Skin of body (tissue), 2 donors: ENCODE measurements around the gene APOL2. TPM values are rescaled to one million over a fixed set of nuclear protein-coding genes. Genes with fewer than 3 reads are reported as not detected.
"Not testable (repeated sequence)": the region's sequence is repeated elsewhere in the genome, so short reads cannot be mapped to it uniquely, and the experiment has no call there.

Experiments
- DNase-seq: peaks from one replicate; lab custom pipeline; 2025; lab: John Stamatoyannopoulos, UW
- total RNA-seq: library from RNA; depleted of rRNA; stranded (reverse); fragments of >200 nt; gene quantifications from one replicate; pipeline ENCODE4 v1.2.3, GENCODE V29; 2014

Gene APOL2
- total RNA-seq, 1 donor from 2014 or later, result 21.6 TPM

DNA sequence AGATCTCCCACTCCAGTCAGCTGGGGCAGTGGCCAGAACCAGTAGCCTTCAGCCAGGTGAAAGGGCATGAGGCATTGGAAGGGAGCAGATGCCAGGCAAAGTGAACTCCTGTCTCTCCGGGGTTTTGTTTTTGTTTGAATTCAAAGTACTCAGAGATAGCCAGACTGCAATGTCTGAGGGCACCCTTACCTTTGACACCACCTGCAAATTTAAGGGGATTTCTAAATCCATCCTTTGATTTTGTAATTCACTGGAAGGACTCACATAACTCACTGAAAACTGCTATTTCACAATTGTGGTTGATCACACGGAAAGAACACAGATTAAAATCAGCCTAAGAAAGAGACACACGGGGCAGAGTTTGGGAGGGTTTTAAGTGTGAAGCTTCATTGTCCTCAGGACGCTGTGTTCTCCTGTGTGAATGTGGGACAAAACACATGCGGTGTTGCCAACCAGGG is 23.9 kb upstream of the APOL2 start:
- not testable (repeated sequence) for DNase-seq

DNA sequence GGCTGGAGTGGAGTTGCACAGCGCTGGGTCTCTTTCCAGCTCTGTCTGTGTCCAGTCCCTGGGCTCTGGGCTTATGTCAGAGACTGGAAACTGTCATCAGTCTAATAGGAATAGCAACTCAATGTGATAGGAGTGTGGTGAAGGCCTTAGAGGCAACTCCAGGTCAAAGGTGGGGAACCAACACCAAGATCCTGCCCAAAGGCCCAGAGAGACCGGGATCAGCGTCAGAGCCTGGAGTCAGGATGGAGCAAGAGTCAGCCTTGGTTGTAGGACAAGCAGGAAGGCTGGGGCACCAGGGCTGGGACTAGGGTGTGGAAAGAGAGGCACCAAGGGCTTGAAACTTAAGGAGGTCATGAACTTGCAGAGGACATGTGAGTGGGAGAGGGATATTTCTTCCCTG is 23.0 kb upstream of the APOL2 start:
- DNase-seq, result not testable (repeated sequence)

DNA sequence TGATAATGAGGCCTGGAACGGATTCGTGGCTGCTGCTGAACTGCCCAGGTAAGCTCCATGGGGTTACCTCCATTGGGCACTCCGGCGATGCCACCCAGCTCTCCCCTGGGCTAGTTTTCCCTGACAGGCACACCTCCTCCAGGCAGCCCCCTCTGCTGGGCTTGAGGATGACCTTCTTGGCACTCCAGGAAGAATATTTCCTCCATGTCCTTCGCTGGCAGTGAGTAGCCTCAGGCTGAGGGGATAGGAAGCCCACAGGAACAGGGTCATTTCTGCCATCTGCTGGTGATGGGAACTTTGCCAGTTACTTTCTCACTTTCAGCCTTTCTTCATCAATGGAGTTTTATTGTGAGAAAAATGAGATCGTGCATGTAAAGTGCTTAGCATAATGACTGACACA is 22.3 kb upstream of the APOL2 start:
- DNase-seq, result not testable (repeated sequence)

DNA sequence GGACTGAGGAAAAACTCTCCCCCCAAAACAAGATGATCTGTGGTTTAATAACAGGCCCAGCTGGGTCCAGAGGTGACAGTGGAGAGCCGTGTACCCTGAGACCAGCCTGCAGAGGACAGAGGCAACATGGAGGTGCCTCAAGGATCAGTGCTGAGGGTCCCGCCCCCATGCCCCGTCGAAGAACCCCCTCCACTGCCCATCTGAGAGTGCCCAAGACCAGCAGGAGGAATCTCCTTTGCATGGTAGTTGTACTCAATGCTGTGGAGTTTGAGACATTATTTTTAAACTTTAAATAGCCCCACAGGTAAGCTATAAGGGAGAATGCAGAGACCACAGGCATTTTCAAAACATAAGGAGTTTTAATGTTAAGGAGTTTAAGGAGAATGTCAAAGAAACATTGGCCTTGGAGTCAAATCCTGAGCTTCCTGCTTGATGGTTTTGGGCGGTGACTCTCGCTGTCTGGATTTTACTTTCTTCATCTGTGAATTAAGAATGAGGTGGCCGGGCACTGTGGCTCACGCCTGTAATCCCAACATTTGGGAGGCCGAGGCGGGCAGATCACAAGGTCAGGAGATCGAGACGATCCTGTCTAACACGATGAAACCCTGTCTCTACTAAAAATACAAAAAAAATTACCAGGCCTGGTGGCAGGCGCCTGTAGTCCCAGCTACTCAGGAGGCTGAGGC is 20.4 kb upstream of the APOL2 start:
- DNase-seq, result no peak

DNA sequence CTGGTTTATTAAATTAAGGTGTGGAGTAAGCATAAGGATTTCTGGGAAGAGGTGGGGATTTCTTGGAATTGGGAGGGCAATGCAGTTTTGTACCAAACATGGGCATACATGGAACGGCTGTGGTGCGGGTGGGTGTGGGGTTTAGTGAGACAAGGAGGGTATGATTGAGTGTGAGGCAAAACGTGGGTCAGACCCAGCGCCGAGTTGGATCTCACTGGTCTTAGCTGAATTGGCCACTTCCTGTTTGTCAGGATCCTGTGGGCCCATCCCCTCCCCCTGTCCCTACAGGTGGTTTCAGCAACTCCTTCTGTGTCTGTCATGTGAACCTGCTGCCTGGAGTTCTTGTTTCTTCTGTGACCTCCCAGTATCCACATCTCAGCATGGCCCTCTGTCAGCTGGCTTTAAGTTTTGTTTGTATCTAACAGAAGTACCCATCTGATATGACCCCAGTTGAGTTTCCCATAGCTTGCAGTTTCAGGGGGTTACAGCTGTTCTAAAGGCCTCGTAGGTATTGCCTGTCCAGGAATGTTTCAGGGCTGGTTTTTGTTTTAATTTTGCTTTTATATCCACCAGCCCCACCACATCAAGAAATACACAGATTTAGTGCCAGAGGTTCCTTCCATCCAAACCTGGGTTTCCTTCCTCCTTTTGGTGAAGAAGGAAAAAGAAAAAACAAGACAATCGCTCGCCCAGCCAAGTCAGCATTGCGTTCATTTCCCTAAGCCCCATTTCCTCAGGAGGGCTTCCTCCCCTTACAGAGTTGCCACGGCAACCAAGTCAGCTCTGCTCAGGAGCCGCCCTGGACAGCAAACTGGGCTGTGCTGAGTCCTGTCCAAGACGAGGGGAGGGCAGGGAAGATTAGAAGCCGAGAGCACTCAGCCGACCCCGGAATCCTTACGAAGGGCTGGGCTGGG is 19.6 kb upstream of the APOL2 start:
- DNase-seq, result no peak

DNA sequence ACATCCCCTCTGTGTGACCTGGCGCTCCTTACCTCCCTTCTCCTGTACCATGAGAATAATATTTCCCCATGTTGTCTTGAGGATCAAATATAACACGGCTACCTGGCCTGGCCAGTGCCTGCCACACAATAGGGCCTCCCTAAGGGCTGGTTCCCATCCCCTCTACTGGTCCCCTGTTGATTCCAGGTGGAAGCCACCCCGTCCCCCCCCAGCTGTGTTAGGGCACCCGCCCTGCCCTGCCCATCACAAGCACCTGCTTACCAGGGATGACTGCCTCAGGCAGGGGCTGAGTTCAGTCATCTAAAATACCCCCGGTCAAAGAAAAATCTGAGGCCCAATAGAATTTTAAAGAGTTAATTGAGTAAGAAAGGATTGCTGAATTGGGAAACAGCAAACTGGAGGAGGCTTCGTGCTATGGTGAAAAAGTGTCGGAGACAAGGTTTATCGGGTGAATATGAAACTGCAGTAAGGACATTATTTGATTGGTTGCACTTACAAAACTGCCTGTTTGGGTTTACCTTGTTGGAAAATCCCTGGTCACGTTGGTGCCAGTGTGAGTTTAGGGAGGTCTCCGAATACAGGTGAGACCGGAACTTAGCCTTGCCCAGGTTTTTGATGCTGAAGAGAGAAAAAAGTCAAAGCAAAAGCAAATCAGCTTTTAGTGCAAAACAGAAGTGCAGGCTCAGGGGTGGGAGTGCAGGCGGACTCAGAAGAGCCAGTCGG is 18.8 kb upstream of the APOL2 start:
- no peak for DNase-seq

DNA sequence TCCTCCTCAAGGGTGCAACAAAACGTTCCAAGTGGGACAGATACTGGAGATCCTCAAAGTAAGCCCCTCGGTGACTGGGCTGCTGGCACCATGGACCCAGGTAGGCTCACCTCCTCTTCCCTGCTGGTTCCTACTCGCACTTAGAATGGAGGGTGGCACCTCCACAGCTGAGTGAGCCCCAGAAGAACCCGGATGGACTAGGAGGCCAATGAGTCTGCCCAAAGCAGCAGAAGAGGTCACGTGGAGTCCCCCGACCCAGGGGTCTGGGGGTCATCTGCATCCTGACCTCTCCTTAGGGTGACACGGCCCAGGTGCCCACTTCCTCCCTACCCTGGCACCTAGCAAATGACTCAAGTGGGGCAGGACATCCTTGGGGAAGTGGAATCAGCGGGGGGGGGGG is 18.0 kb upstream of the APOL2 start:
- DNase-seq, result no peak

DNA sequence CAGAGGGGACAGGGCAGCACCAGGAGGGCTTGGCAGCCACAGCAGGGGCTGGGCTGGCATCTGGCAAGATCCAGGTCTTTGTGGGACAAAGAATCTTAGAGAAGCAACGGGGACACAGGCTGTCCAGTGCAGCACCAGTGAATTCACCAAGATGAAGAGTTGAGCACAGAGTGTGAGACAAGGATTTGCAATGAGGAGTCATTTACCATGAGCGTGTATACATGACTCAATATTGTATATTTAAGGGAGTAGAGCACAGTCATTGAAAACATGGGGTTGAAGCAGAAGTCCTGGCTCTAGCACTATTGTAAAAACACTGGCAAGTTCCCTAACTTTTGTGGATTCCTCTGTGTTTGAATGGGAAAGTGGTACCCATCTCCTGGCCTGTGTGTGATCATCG is 17.2 kb upstream of the APOL2 start:
- DNase-seq, result no peak

DNA sequence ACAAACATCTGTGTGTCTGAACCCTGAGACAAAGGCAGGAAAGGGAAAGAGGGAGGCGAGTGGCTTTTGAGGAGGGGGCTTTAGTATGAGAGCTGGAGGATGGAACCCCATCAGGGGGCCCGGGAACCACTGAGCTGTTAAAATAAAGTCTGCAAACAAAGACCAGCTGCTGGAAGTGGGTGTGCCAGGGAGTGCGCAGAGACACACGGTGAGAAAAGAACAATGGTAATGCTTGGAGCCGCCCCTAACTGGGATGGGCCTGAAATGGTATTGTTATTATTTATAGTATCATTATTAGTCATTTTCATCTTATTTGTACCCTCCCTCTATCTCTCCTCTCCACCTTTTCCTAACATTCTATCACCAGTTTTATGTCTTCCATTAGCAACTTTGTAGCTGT is 16.2 kb upstream of the APOL2 start:
- not testable (repeated sequence) for DNase-seq

DNA sequence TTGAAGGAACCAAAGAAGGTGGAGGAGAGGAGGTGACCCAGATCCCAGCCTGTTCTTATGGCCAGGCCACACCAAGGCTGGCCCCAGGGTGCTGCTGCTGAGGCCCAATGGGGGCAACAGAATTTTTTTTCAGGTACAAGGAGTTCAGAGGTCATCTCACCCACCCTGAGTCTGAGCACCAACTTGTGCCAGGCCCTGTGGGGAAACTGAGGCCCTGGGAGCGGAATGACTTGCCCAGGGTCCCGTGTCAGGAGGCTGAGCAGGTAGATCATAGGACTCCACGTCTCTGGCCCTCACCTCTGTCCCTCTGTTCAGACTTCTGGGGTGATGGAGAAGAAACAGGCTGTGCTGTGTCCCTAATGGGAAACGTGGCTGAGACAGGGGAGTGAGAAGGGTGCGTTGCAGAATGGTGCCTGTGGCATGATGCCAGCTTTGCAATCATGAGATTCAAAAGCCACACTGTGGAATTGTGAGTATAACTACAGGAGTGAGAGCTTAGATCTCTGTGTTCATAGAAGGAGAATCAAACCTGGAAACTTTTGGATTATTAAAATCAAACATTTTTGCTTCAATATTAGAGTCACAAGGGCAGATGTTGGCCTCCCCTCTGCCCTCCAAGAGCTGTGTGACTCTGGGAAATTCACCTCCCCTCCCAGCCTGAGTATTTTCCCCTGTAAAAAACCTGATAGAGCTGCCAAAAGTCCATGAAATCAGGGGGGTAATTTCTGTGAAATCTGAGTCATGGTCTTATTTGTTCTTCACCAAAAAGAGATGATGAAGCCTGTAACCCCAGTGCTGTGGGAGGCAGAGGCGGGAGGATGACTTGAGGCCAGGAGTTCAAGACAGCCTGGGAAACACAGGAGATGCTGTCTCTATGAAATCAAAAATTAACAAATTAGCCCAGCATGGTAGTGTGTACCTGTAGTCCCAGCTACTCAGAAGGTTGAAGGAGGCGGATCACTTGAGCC is 14.5 kb upstream of the APOL2 start:
- no peak for DNase-seq

DNA sequence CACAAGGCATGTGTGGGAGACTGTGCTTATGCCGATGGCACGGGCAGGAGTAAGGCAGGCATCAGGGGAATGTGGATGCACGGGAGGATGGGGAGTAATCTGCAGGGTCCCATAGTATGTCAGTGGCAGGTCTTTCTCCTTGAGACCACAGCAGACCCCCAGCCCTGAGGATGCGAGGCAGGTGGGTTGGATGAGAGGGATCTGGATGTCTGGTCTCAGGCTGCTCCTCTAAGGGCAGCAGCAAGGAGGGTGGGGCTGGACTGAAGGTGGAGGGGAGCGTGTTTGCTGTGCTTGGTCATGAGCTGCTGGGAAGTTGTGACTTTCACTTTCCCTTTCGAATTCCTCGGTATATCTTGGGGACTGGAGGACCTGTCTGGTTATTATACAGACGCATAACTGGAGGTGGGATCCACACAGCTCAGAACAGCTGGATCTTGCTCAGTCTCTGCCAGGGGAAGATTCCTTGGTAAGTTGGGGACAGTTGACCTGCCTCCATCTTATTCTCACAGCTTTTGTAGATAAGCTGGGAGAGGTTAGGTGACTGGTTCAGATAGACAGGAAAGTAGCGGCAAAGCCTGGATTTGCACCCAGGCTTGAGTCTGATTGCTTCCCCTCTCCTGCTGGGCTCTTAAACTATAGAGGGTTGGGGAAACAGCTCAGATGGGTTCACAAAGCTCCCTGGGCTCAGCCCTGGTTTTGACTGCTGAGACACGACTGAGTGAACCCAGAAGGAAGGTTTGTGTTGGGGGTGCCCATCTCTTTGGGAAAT is 13.6 kb upstream of the APOL2 start, which contains the start of gene APOL1:
Gene APOL1 (plus strand): TSS at position 380 of the 769 bp plus-strand sequence. CDS start 1,823 bp downstream, outside the sequence.
- DNase-seq, result no peak

DNA sequence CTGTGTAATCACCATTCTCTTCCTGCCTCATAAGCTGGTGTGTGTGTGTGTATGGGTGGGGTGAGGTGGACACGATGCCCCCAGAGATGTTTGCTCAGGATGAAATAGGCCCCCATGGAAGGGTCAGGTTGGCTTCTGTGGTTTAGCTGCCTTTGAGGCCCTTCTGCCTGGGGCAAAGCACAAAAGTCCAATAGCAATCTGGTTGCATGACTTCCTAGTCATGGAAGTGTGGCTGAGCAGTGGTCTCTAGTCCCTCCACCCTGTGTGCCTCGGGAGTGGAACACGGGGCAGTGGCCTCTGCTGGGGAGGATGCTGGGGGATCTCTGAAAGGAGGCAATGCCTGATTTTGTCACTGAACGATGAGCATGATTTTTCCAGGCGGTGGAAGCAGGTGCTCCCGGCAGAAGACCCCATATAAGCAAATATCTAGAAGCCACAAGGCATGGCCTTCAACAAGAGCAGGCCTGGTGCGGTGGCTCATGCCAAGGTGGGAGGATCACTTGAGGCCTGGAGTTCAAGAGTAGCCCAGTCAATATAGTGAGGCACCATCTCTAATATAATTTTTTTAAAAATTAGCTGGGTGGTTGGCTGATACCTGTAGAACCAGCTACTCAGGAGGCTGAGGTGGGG is 12.8 kb upstream of the APOL2 start:
- not testable (repeated sequence) for DNase-seq

DNA sequence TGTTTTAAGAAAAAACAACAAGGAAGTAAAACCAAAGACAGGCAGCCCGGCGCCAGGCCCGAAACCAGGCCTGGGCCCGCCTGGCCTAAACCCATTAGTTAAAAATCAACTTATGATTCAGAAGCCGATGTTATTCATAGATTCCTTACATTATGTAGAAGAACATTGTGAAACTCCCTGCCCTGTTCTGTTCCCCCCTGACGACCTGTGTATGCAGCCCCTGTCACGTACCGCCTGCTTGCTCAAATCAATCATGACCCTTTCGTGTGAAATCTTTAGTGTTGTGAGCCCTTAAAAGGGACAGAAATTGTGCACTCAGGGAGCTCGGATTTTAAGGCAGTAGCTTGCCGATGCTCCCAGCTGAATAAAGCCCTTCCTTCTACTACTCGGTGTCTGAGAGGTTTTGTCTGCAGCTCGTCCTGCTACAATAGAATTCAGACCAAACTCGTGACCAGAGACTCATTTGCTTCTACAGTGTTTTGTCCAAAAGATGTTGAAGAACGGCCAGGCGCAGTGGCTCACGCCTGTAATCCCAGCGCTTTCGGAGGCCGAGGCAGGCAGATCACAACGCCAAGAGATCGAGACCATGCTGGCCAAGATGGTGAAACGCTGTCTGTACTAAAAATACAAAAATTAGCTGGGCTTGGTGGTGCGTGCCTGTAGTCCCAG is 11.1 kb upstream of the APOL2 start:
- not testable (repeated sequence) for DNase-seq

DNA sequence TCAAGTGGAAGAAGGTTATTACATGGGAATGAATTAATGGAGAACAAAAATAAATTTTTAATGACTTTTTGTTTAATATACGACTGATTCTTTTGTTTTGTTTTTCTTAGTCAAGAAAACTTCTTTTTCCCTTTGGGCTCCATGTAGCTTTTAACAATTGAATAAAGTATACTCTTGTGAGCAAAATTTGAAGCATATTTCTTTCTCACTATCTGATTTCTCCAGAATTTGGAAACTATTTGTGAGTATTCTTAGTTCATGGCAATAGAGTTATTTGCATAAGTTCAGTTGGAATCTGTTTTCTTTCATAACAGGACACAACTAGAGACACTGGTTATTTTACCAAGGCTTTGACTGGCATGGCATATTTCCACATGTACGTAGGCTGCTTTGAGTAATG is 9.8 kb upstream of the APOL2 start:
- no peak for DNase-seq

DNA sequence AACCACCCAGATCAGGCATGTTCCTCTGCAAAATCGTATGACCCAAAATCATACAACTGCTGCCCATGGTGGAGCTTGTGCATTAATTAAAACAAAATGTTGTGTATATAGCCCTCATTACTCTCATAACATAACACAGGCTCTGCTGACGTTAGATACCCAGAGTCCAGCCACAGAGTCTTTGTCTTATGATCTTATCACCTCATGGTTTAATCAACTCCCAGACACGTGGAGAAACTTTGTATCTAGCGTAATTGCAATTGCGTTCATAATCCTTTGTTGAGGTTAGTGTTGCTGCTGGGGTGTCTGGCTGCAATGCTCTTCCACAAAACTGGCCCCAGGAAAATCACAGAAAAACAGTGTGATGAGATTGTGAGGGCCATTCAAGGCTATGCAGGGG is 8.6 kb upstream of the APOL2 start:
- DNase-seq, result no peak

DNA sequence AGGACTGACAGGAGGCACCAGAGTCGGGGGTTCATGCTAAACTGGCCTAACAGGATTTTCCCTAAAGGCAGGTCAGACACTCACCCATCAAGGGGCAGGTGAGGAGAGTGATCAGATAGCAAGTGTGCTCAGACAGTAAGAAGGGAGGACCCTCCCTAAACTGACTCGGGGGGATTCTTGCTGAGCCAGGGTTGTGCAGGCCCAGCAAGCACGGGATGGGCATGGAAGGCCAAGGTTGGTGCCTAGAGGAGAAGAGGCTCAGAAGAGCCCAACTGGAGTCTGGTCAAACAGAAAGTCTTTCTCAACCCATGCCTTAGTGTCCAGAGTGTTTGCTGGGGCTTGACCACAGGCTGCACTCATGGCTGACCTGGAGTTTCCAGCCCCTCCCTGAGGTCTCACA is 7.4 kb upstream of the APOL2 start:
- no peak for DNase-seq

DNA sequence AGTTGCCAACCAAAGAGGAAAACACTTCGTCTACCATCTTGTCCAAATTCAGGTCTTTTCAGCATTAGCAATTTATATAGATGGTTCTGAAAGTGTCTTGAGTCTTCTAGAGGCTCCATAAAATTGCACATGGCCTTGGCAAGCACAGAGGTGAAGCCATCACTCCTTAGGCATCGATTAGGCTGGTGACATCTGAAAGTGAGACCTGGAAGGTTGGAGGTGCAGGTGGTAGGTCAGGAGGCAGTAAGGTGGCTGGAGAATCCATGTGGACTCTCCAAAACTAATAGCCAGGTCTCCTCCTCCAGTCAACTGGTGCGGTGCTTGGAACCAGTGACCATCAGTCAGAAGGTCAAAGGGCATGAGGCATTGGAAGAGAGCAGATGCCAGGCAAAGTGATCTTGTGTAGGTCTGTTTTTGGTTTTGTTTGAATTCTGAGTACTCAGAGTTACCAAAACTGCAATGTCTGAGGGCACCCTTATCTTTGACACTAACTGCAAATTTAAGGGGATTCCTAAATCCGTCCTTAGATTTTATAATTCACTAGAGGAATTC is 6.6 kb upstream of the APOL2 start:
- DNase-seq, result no peak
